UCSD-AML1 (cell line): Measurements from ENCODE around the gene SH3BP1.
"Not testable (repeated sequence)": the region's sequence is repeated elsewhere in the genome, so short reads cannot be mapped to it uniquely, and the experiment has no call there.

Source experiments
- DNase-seq: peaks from one replicate; lab custom pipeline; 2025; ENCODE audit not compliant: unreplicated experiment; lab: John Stamatoyannopoulos, UW

The SH3BP1 gene

DNA sequence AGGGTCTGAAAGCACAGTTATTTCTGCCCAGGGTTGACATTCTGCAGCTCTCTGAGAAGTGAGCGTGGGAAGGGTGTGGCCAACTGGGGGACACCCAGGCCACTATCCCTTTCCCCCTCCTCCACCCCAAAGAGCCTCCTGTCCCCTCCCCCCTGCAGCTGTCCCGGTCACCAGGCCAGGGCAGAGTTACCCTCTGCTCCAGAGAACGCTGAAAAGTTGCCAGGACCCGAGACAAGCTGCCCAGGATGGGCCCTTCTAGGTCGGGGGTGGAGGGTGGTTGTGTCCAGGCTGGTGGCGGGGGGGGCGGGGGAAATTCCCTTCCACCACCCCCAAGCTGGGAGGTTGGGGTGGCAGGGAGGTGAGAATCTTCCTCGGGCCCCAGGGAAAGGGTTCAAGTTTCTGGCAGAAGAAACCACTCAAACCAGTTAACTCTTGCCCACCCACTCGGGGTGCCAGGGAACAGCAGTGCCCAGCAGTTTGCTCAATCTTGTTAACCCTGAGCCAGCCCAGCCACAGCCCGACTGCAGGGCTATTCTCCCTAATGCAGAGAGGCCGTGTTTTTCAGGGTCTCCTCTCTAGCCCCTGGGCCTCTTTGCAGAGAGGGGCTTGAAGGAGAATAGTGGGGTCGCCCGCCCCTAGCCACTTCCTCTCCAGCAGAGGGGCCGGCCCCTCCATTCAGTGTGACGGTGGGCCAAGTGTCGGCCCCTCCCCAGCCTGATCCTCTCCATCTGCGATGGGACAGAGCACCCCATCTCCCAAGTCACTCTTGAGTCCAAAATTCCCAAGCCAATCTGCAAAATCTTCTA, 36.7 kb downstream of the SH3BP1 start:
- peak; percentile 42 for DNase-seq

DNA sequence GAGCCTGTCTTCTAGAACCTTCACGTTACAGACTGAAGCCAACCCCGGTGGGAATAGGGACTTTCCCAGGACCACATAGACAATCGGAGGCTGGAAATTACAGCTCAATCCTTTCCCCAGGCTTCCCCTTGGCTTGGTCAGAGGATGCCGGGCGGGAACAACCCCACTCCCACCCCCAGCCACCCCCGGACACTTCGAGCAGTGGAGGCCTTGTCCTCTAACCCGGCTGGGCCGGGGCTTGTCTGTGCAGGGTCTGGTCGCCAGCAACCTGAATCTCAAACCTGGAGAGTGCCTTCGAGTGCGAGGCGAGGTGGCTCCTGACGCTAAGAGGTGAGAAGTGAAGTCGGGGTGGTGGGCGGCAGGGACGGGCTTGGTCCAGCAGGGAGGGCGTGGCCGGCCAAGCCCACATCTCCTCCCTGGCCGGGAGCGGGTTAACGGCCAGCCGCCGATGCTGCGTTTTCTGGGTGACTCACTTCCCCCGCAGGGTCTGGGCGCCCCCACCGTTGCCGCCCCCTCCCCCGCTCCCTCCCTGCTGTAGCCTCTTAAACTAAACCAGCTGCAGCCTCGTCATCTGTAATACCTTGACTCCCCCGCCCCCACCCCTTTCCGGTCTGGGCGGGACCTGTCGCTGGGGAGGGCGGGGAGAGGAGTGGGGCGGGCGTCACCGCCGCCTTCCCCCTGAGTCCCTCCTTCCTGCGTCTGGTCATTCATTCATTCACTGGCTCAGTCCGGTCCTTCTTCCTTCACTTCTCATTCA, 37.4 kb downstream of the SH3BP1 start:
- DNase-seq = peak; percentile 94

DNA sequence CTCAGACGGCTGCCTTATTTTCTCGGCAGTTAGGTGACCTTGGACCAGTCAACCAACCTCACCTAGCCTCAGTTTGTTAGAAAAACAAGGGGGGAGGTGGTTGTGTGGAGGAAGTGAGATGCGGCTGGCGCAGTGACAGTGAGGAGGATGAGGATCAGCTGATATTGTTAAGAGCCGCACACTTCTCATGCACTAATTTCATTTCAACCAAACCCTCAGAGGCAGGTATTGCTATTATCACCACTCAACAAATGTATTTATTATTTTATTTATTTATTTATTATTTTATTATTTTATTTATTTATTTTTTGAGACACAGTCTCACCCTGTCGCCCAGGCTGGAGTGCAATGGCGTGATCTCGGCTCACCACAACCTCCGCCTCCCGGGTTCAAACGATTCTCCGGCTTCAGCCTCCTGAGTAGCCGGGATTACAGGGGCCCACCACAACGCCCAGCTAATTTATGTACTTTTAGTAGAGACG, 38.1 kb downstream of the SH3BP1 start:
- DNase-seq = no peak

DNA sequence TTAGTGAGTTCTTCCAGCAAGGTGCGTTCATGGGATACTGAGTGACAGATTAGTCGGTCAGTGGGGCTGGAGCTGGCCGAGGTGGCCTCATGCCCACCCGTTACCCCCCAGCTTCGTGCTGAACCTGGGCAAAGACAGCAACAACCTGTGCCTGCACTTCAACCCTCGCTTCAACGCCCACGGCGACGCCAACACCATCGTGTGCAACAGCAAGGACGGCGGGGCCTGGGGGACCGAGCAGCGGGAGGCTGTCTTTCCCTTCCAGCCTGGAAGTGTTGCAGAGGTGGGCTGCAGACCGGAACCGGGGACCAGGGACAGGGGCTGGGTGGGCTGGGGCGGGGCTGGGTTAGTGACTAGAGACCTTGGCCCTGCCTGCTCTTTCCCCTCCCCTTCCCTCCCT, 38.9 kb downstream of the SH3BP1 start:
- DNase-seq = no peak

DNA sequence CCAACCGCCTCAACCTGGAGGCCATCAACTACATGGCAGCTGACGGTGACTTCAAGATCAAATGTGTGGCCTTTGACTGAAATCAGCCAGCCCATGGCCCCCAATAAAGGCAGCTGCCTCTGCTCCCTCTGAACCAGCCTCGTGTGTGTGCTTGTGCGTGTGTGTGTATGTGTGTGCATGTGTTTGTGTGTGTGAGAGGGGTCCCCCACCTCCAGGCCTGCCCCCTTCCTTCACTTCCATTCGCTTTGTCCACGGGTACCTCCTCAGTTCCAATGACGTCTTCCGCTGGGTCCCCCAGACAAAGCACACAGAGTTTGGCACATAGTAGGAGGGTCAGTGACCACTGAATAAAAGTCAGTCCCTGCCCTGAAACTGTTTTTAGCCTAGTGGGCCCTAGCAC, 40.2 kb downstream of the SH3BP1 start:
- DNase-seq = no peak

DNA sequence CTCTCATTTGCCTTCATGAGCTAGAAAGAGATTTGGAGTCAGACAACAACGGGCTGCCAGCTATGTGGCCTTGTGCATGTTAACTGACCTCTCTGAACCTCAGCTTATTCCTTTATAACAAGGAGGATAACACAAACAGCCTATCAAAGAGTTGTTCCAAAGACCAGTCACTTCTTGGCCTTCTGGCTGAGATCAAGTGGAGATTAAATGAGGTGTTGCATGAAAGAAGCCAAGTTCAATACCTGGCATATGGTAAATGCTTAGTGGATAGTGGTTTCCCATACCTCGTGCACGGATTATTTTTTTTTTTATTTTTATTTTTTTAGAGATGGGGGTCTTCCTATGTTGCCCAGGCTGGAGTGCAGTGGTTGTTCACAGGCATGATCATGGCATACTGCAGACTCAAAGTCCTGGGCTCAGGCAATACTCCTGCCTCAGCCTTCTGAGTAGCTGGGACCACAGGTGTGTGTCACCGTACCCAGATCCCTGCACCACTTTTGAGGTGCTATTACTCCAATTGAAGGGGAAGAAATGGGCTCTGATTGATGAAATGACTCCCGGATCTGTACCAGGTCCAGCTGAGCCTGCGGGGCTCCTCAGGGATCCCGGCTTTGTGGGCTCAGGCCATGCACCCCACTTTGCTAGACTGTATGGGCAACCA, 40.9 kb downstream of the SH3BP1 start:
- DNase-seq = no peak

DNA sequence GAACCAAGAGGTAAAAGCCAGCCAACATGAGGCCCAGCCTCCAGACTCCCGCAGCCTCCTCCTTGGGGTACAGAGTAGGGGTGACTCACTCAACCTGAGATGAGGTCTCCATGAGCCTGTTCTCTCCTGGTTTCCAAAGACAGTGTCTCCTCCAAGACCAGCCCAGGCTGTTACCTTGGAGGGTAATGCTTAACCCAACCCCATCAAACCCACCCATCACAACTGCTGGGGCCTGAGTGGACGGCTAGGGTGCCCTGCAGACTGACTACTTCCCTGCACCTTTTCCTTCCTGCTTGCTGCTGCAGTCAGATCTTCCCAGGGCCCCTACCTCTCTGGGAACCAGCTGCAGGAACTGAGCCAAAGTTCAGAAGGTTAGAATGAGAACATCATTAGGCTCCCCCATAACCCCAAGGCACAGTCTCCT, 41.5 kb downstream of the SH3BP1 start:
- no peak for DNase-seq

DNA sequence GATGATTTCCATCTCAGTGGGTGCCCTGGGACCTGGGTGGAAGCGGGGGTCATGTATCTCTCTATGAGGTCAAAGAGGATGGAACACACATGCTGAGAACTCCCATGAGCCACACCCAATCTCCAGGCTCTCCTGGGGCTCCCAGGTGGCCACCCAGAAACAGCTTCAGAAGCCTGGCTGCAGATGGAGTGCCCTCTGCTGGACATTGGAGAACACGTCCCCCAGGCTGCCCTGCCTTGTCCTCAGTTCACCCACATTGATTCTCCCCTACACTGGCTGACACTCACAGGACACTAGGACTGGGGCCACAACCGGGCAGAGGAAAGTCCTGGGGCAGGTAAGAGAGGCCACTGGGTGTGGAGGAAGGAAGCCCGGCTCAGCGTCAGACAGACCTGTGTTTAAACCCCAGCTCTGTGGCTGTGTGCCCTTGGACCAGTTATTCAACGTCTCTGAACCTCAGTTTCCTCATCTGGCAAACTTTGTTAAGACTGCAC, 42.1 kb downstream of the SH3BP1 start:
- peak; percentile 67 for DNase-seq

DNA sequence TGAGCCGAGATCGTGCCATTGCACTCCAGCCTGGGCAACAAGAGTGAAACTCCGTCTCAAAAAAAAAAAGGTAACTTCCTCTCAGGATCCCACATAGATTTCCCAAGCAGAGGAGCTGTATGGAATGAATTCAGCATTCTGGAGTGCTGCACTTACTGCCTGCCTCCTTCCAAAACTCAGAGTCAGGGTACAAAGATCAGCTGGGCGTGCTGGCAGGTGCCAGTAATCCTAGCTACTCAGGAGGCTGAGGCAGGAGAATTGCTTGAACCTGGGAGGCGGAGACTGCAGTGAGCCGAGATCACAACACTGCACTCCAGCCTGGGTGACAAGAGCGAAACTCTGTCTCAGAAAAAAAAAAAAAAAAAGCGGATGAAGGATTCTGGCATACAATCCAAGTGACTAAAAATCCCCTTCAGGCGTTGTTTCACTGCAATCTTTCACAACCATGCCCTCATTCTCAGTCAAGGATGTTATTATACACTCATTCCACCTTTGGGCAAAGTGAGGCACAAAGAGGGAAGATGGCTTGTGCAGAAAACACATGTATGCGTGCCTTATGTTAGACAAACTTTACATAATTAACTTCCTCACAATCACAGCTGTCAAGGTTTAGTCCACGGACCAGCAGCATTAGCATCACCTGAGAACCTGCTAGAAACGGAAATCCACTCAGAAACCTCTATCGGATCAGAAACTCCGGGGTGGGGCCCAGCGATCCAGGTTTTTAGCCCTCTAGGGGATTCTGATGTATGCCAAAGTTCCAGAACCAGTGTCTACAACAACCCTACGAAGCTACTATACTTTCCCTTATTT, 45.5 kb downstream of the SH3BP1 start:
- DNase-seq = no peak

DNA sequence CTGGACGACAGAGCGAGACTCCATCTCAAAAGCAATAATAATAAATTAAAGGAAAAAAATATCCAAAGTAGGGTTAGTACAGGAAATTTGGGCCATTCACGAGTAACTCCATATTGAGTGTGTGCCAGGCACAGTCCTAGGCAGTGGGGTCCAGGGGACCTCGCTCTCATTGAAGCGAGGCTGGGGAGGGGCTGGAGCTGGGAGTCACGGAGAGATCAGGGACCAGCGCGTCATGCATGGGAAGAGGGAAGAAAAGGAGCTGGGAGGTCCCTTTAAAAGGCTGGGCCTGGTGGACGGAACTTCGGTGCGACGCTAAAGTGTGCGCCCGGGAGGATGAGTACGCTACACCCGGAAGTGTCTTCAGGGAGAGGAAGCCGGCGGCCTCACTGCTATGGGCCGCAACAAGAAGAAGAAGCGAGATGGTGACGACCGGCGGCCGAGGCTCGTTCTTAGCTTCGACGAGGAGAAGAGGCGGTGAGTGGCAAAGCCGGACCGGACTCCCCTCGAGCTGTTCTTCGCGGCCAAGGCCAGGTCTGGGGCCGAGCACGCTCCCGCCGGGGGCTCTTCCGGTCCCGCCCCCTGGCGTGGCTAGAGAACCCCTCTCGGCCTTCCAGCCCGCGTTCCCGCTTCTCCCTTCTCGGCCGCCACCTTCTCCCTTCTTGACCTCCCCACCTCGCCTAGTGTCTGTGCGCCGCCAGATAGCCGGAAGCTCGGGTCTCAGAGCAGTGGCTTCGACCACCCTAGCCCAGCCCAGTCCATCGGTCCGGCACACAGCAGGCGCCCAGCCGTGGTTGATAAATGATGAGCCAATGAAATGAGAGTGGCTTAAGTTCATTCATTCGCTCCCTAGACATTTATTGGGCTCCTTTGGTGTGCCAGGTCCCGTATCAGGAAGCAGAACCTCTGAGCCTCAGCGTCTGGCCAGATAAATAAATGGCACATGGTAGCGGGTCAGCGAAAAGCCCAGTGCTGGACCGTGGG, 46.8 kb downstream of the SH3BP1 start, which contains the start of gene NOL12:
Gene NOL12 (plus strand): TSS at position 342 of the 981 bp plus-strand sequence. CDS start 50 bp downstream, at position 392.
- DNase-seq = peak; percentile 89

DNA sequence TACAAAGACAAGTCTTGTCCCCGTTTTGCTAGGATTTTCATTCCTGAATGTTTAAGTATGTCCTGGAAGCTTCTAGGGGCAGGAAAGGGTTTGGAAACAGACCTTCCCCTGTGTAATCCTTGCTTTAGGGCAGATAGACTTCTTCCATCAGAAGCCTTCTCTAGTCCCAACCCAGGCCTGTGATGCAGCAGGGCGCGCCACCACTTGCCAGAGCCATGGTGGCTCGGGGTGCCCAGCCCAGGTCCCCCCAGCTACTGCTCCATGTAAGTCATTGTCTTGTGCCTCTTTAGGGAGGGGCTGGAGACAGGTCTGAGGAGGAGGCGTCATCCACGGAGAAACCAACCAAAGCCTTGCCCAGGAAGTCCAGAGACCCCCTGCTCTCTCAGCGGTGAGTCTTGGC, 50.9 kb downstream of the SH3BP1 start:
- no peak for DNase-seq

DNA sequence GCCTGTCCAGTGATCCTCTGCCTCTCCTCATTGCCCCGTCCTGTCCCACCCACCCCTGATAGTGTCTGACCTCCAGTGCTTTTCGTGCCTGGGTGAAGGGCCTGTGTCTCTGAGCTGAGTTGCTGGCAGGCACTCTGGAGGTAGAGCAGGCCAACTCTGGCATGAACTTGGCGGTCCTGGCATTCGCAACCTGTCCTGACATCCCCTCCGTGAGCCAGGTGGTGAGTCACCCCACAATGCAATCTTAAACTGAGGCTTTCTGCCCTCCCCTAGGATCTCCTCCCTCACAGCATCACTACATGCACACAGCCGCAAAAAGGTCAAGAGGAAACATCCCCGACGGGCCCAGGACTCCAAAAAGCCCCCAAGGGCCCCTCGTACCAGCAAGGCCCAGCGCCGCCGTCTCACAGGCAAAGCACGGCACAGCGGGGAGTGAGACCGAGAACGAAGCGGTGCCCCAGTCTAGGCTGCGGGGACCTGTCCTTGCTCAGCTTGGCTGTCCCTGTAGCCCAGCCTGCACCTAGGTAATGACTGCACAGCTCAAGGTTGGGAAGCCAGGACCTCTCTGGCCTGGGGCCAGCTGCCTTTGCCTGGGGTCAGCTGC, 51.5 kb downstream of the SH3BP1 start:
- DNase-seq = no peak

DNA sequence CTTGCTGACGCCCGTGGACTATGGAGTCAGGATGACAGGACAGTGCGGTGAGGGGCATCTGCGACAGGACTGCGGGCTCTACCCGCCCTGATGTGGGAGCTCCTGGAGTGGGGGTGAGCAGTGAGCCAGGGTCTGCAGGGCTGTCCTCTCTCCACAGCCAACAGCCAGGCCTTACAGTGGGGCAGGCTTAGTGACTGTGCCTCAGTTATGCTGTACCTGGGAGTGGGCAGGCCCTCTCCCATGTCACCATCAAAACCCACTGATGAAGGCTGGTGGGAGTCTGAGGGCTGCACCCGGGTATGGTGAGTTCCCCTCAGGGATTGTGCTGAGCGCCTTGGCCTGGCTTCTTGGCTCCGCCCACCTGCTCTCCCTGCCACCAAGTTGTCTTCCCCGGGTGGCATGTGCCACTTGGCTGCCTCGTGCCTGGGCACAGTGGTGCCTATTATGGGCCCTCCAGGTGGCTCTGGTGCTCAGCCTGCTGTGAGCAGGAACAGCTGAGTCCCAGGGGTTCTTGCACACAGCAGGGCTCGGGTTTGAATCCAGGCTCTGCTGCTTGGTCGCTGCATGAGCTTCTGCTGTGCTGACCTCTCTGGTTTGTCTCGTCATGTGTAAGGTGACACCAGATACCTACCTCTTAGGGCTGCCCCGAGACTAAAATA, 53.3 kb downstream of the SH3BP1 start:
- DNase-seq = no peak

DNA sequence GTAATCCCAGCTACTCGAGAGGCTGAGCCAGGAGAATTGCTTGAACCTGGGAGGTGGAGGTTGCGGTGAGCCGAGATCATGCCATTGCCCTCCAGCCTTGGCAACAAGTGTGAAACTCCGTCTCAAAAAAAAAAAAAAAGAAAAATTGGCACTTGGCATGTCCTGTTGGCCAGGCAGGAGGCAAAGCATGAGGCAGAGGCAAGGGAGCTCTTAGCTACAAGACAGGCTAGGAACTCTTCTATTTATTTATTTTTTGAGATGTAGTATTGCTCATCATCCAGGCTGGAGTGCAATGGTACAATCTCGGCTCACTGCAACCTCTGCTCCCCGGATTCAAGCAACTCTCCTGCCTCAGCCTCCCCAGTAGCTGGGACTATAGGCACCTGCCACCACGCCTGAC, 54.7 kb downstream of the SH3BP1 start:
- DNase-seq = not testable (repeated sequence)

DNA sequence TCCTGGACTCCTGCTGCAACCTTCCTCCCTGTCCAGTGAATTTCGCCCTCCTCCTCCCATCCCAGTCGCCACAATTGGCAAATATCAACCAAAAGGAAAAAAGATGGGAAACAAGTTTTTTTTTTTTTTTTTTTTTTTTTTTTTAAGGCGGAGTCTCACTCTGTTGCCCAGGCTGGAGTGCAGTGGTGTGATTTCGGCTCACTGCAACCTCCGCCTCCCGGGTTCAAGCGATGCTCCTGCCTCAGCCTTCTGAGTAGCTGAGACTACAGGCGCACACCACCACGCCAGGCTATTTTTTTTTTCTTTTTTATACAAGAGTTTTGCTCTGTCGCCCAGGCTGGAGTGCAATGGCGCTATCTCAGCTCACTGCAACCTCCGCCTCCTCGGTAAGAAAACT, 56.8 kb downstream of the SH3BP1 start:
- DNase-seq = not testable (repeated sequence)

DNA sequence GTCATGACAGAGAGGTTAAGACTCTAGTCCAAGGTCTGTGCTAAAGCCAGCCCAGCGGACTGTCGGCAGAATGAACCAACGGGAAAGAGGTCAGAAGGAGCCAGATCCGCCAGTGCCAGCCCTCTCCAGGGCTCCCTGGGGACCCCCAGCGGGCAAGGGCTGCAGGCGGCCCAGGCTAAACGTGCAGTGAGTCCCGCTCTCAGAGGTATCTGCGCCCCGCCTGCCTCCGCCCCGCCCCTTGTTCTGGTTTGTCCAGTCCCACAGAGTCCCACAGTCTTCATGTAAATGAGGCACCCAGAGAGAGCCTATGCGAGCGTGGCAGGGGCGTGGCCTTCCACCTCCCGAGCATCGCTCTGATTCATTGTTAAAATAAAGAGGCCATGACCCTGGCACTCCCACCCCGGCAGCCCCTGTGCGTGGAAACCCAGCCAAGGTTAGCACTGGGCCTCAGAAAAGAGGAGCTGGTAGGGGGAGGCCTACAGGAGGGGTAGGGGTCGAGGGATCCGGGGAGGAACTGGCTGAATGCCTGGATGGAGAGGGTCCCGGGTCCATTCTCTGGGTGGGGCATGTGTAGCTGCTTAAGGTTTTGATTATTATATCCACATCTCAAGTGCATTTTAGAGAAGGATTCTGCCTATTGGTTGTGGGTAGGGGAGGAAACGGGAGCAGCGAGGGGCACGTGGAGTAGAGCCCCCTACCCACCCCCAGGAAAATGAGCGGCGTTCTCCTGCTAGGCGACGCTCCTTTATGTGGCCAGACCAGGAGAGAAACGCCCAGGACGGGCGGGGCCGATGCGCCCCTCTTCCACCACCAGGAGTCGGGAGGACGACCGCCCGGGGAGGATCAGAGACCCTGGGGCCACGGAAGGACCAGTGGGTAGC, 57.4 kb downstream of the SH3BP1 start, which contains the start of gene TRIOBP:
Gene TRIOBP (plus strand): TSS at position 392 of the 881 bp plus-strand sequence. CDS start 4,318 bp downstream, outside the sequence.
- peak; percentile 87 for DNase-seq

DNA sequence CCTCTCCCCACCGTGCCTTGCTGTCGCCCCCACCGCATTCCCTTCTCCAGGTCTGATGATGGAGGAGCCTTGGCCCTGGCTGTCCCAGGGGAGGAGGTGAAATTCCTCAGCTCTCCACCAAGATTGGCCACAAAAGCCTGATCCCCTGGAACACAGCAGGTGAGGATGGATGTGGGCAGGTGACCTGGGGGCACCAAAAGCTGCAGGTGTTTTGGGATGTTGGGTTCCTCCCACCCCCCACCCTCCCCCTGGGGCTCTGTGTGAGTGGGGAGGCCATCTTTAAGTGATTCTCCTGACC, 58.0 kb downstream of the SH3BP1 start:
- DNase-seq = no peak
